ENCODE results near the gene LACRT. TPM values are rescaled to one million over a fixed set of nuclear protein-coding genes. Genes with fewer than 3 reads are reported as not detected.

The LACRT gene
- total and polyA plus RNA-seq, 8 donors = not detected

GRCh38 chr12:54608156-54608555 lies 26.5 kb downstream of the LACRT start:
- H3K4me3 ChIP-seq = no peak overlapping the region
- no peaks in the 10 kb centered on the region for H3K4me1 ChIP-seq
- intact Hi-C loops (cut with DNase I; ENCODE audit: low total_unique reads) = no loop called here
- H3K36me3 ChIP-seq = no peaks in the 10 kb centered on the region
- DNase-seq = no peak
- no peak overlapping the region for H3K27ac ChIP-seq
- TF ChIP-seq CTCF (IDR thresholded peaks at IDR 0.05) = no peak
- no peak for TF ChIP-seq POLR2A (IDR thresholded peaks at IDR 0.05)
- no peak for TF ChIP-seq EP300 (IDR thresholded peaks at IDR 0.05)
- no peak for TF ChIP-seq POLR2AphosphoS5 (IDR thresholded peaks at IDR 0.05)
- H3K27me3 ChIP-seq = peaks cover 0 to 9% (median 0%) of the 10 kb centered on the region in 3 donors
- no peaks in the 10 kb centered on the region for H3K9me3 ChIP-seq
- WGBS, 5 donors = 62 to 72% (median 69%) methylated on average over 6 of the region's 6 CpGs

- 37 to 54% (median 44%) methylated on average over 4 of the region's 4 CpGs for WGBS, 5 donors
- Histone ChIP-seq H3K4me3 (no peak overlapping the region), H3K4me1 (no peaks in the 10 kb centered on the region), H3K27me3 (peaks cover 0 to 9% (median 0%) of the 10 kb centered on the region in 3 donors), H3K9me3 (no peaks in the 10 kb centered on the region), H3K36me3 (no peaks in the 10 kb centered on the region), H3K27ac (no peak overlapping the region)
- intact Hi-C loops (cut with DNase I; ENCODE audit: low total_unique reads) = no loop called here
- DNase-seq = no peak
- TF ChIP-seq POLR2A (IDR thresholded peaks at IDR 0.05) = no peak
- TF ChIP-seq CTCF (IDR thresholded peaks at IDR 0.05) = no peak
- TF ChIP-seq POLR2AphosphoS5 (IDR thresholded peaks at IDR 0.05) = no peak
- TF ChIP-seq EP300 (IDR thresholded peaks at IDR 0.05) = no peak
Observed at GRCh38 chr12:54606556-54606955, 28.1 kb downstream of the LACRT start.

- TF ChIP-seq CTCF (IDR thresholded peaks at IDR 0.05) (no peak), EP300 (IDR thresholded peaks at IDR 0.05) (no peak), POLR2A (IDR thresholded peaks at IDR 0.05) (no peak), POLR2AphosphoS5 (IDR thresholded peaks at IDR 0.05) (no peak)
- Histone ChIP-seq H3K27ac (no peak overlapping the region), H3K9me3 (no peaks in the 10 kb centered on the region), H3K36me3 (no peaks in the 10 kb centered on the region), H3K27me3 (peaks cover 0 to 9% (median 0%) of the 10 kb centered on the region in 3 donors), H3K4me1 (no peaks in the 10 kb centered on the region), H3K4me3 (no peak overlapping the region)
- no peak for DNase-seq
- intact Hi-C loops (cut with DNase I; ENCODE audit: low total_unique reads) = no loop called here
- WGBS, 5 donors = 88 to 97% (median 94%) methylated on average over 6 of the region's 6 CpGs
Observed at GRCh38 chr12:54605138-54605970, 29.3 kb downstream of the LACRT start.

GRCh38 chr12:54604436-54604835 lies 30.3 kb downstream of the LACRT start:
- WGBS, 5 donors = 85 to 94% (median 89%) methylated on average over 4 of the region's 4 CpGs
- H3K27me3 ChIP-seq = peaks cover 0 to 4% (median 0%) of the 10 kb centered on the region in 3 donors

More at GRCh38 chr12:54604436-54604835, 30.3 kb downstream of the LACRT start:
- no peak overlapping the region for H3K27ac ChIP-seq
- H3K4me1 ChIP-seq = no peaks in the 10 kb centered on the region
- H3K9me3 ChIP-seq = no peaks in the 10 kb centered on the region
- H3K4me3 ChIP-seq = no peak overlapping the region
- DNase-seq = no peak
- TF ChIP-seq CTCF (IDR thresholded peaks at IDR 0.05) (no peak), EP300 (IDR thresholded peaks at IDR 0.05) (no peak), POLR2AphosphoS5 (IDR thresholded peaks at IDR 0.05) (no peak), POLR2A (IDR thresholded peaks at IDR 0.05) (no peak)
- intact Hi-C loops (cut with DNase I; ENCODE audit: low total_unique reads) = no loop called here
- H3K36me3 ChIP-seq = no peaks in the 10 kb centered on the region
